NCI-H1105 (cell line): Measurements from ENCODE around the gene LCP1.

Experiments used
- DNase-seq: peaks from one replicate; lab custom pipeline; 2025; lab: John Stamatoyannopoulos, UW

Gene LCP1

GRCh38 chr13:46101002-46101401, 81.0 kb downstream of the LCP1 start:
- DNase-seq, result no peak

GRCh38 chr13:46100191-46100815, 81.7 kb downstream of the LCP1 start:
- no peak for DNase-seq

GRCh38 chr13:46097663-46098062, 84.3 kb downstream of the LCP1 start:
- no peak for DNase-seq

- DNase-seq, result no peak
These were observed 85.0 kb downstream of the LCP1 start for GRCh38 chr13:46097015-46097414.

GRCh38 chr13:46094478-46094877, 87.5 kb downstream of the LCP1 start:
- DNase-seq, result no peak

- no peak for DNase-seq
These were observed 93.0 kb downstream of the LCP1 start for GRCh38 chr13:46088821-46089562.

GRCh38 chr13:46087481-46087880, 94.5 kb downstream of the LCP1 start:
- DNase-seq, result no peak

- DNase-seq, result no peak
These were observed 95.0 kb downstream of the LCP1 start for GRCh38 chr13:46086985-46087384.

GRCh38 chr13:46086421-46086922, 95.5 kb downstream of the LCP1 start:
- DNase-seq, result no peak

GRCh38 chr13:46085737-46086136, 96.2 kb downstream of the LCP1 start:
- no peak for DNase-seq

GRCh38 chr13:46082324-46082723, 99.7 kb downstream of the LCP1 start:
- no peak for DNase-seq

- no peak for DNase-seq
These were observed 102.2 kb downstream of the LCP1 start for GRCh38 chr13:46079770-46080169.

- no peak for DNase-seq
These were observed 104.7 kb downstream of the LCP1 start for GRCh38 chr13:46077265-46077664.

- no peak for DNase-seq
These were observed 105.2 kb downstream of the LCP1 start for GRCh38 chr13:46076827-46077226.
